HAP-1 (cell line): Measurements from ENCODE around the gene CAMTA1.

Experiments used
- DNase-seq, 2 experiments: peaks; one replicate each; pipeline ENCODE4 v3.0.0-alpha.2; 2016 to 2020; ENCODE audit warnings: low spot score in 2 of 2
- H3K27me3 ChIP-seq: fragments of 250-450 bp; sonication (Bioruptor Pico); 2 replicates; pipeline ENCODE4 v1.5.1; 2020; ENCODE audit warnings: low read depth, mild to moderate bottlenecking, moderate library complexity
- H3K36me3 ChIP-seq: fragments of 250-450 bp; sonication (Bioruptor Pico); replicated peaks from 2 replicates; pipeline ENCODE4 v1.5.1; 2020; ENCODE audit warnings: mild to moderate bottlenecking
- H3K4me1 ChIP-seq: fragments of 250-450 bp; sonication (Bioruptor Pico); 2 replicates; pipeline ENCODE4 v1.5.1; 2020; ENCODE audit warnings: mild to moderate bottlenecking
- H3K4me3 ChIP-seq: fragments of 250-450 bp; sonication (Bioruptor Pico); 2 replicates; pipeline ENCODE4 v1.5.1; 2020; ENCODE audit warnings: mild to moderate bottlenecking, moderate library complexity
- H3K9me3 ChIP-seq: fragments of 250-450 bp; sonication (Bioruptor Pico); 2 replicates; pipeline ENCODE4 v1.5.1; 2020; ENCODE audit warnings: mild to moderate bottlenecking, moderate library complexity
- in situ Hi-C: fragments of 300-500 bp; cut with MboI; formaldehyde crosslinking; loops from 3 replicates; pipeline ENCODE4 v1.14.3; 2020; ENCODE audit warnings: low sequenced_read_pairs, inconsistent platforms, mixed read lengths

CAMTA1 gene

DNA sequence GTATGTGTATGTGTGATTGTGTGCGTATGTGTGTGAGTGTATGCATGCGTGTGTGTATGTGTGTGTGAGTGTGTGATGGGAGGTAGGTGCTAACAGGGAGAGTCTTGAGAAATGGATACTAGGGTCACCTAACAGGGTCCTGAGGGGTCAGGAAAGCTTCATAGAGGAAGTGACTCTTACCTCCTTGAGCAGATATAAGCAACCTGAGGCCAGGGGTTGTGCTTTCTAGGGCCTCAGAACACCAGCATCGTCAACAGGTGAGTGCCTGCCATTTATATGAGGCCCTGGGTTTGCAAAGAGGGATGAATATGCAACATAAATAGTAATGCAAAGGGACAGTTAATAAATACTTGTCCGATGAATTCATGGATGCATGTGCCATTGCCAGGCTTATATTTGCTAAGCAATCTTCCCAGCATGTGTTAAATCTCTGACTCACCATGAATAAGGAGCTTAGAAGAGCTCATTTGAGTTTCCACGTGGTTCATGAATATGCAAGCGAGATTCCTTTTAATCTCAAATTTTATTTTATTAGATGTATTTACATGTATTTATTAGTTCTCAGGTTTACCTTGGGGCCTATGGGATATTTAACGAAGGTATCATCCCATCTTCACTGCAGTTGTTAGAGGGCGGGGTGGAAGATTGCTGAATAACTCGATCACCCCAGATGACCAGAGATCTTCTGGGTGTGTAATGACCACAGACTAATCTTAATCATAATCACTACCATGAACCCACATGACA, 438.3 kb downstream of the CAMTA1 start:
- H3K36me3 ChIP-seq, result no peaks in the 10 kb centered on the region
- no peak overlapping the region for H3K4me3 ChIP-seq
- H3K9me3 ChIP-seq, result no peaks in the 10 kb centered on the region
- no peaks in the 10 kb centered on the region for H3K4me1 ChIP-seq
- no peaks in the 10 kb centered on the region for H3K27me3 ChIP-seq
- in situ Hi-C loops, result loop anchor here (10.0 kb wide), 2 partner anchors 499 to 749 kb away; no protein-coding TSS in a partner anchor
- no peak for DNase-seq

DNA sequence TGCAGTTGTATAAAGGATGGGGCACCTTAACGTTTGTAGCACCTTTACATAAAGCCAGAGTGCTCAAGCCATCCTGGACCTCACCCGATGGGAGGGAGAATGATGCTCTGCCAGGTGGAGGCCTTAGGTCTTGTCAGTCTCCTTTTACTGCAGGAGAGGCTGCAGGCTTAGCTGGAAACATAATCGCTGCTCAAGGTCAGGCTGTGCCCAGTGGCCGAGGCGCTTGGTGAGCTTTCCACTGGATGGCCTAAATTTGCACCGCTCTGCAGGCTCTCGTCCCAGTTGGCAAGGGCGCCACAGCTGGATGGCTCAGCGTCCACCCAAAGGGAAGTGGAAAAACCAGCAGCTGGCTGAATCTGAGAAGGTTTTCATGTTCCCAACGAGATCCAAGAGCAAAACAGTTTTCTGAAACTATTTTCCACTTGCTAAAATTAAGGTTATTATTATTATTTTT, 438.9 kb downstream of the CAMTA1 start:
- H3K4me3 ChIP-seq, result no peak overlapping the region
- no peak for DNase-seq
- no peaks in the 10 kb centered on the region for H3K27me3 ChIP-seq
- H3K9me3 ChIP-seq, result no peaks in the 10 kb centered on the region
- no peaks in the 10 kb centered on the region for H3K4me1 ChIP-seq
- in situ Hi-C loops, result loop anchor here (10.0 kb wide), 2 partner anchors 499 to 749 kb away; no protein-coding TSS in a partner anchor
- no peaks in the 10 kb centered on the region for H3K36me3 ChIP-seq

DNA sequence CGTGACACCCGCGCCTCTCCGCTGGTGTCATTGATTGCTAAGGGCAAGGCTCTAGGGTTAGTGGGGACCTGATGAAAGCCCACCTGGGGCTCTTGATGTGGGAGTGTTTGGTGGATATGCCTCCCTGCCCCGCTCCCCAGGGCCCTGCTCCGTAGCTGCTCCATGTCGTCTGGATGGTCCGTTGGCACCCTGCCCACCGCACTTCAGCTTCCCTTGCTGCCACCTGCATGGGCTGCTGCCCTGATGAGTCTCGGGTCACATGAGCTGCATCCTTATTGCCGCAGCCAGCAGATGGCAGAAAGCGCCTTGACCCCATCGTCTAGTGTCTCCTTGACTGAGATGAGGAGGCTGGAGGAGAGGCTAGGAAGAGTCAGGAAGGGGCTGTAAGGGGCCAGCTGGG, 439.4 kb downstream of the CAMTA1 start:
- in situ Hi-C loops, result loop anchor here (10.0 kb wide), 2 partner anchors 500 to 750 kb away; no protein-coding TSS in a partner anchor
- no peaks in the 10 kb centered on the region for H3K36me3 ChIP-seq
- H3K27me3 ChIP-seq, result no peaks in the 10 kb centered on the region
- no peak overlapping the region for H3K4me3 ChIP-seq
- H3K4me1 ChIP-seq, result no peaks in the 10 kb centered on the region
- no peaks in the 10 kb centered on the region for H3K9me3 ChIP-seq
- no peak for DNase-seq

DNA sequence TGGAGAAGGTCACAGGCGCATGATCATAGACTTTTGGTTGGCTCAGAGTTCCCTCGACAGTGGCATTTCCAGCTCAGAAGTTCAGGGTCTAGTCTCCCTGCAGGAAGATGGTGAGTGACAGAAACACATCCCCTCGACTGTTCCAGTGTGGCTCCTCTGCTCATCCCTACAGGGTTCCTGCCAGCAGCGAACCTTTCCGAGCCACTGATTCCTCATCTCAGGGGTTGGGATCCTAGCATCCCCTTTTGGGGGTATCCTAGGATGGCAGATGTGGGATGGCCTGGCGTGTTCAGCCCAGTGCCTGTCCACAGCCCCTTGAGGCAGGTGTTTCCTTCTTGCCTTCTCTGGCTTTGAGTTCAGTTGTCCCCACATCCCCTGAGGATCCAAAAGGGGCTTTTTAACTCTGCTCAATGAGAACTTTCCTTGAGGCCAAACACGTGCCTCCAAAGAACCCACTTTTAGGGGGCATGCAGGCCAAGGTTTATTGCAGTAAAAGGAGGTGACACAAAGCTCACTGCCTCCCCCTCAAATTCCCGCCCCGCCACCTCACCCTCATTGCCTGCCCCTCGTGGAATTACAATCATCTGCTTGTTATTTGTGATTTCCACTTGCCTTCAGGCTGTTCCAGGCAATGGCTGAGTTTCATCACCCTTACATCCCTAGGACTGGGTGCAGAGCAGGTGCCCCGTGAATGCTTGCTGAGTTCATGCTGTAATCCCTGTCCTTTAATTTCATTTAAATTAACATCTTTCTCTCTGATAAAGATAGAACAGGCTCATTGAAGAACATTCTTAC, 440.7 kb downstream of the CAMTA1 start:
- Histone ChIP-seq H3K4me3 (no peak overlapping the region), H3K27me3 (no peaks in the 10 kb centered on the region), H3K9me3 (no peaks in the 10 kb centered on the region), H3K36me3 (no peaks in the 10 kb centered on the region), H3K4me1 (no peaks in the 10 kb centered on the region)
- DNase-seq, result no peak
- in situ Hi-C loops, result loop anchor here (10.0 kb wide), 2 partner anchors 501 to 751 kb away; no protein-coding TSS in a partner anchor

DNA sequence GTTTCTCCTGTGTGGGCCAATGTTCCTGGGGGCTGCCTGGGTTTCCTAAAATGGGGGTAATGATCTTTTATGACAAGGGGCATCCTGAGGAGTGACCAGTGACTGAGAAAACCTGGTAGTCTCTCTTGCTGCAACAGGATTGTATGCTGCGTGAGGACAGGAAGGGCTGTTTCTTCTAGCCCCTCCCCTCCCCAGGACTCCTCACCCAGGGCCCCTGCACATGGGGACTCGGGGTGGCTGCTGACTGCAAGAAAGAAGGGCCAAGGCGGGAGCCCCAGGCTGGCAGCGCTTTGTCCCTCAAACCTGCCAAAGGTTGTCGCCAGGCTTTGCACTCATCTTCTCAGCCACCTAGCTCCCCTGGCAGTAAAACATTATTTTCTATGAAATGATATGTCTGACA, 442.4 kb downstream of the CAMTA1 start:
- in situ Hi-C loops, result loop anchor here (10.0 kb wide), 2 partner anchors 503 to 753 kb away; no protein-coding TSS in a partner anchor
- H3K27me3 ChIP-seq, result no peaks in the 10 kb centered on the region

DNA sequence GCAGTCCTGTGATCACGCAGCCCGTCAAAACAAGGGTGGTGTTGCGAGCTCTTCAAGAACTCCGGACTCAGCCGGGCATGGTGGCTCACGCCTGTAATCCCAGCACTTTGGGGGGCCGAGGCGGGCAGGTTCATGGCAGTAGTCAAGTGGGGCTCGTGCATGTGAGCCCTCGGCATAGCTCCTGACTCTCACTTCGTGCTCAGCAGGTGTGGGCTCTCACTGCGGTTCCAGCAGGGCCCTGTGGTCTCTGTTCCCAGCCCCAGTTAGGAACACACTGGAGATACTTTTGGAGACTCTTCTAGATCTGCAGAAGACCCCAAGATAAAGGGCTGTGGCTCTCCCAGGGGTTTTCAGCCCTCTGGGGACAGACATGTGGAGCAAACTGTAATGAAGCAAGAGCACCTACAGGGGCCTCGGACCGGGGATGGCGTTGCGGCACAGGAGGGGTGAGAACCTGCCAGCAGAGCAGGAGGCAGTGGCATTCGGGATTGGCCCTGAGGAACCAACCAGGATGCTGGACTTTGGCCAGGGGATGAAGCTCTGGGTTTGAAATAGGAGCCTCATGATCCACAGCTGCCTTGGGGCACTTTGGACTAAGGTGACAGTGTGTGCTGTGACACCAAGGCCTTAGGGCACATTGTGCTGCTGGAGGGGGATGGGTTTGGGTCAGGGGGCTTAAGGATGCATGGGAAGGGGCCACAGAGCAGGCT, 443.2 kb downstream of the CAMTA1 start:
- in situ Hi-C loops, result loop anchor here (10.0 kb wide), 2 partner anchors 504 to 754 kb away; no protein-coding TSS in a partner anchor
- DNase-seq, result no peak
- Histone ChIP-seq H3K9me3 (no peaks in the 10 kb centered on the region), H3K4me1 (no peaks in the 10 kb centered on the region), H3K36me3 (no peaks in the 10 kb centered on the region), H3K4me3 (no peak overlapping the region), H3K27me3 (no peaks in the 10 kb centered on the region)

More for the DNA sequence above, 442.4 kb downstream of the CAMTA1 start:
- no peaks in the 10 kb centered on the region for H3K4me1 ChIP-seq
- H3K4me3 ChIP-seq, result no peak overlapping the region
- no peaks in the 10 kb centered on the region for H3K9me3 ChIP-seq
- no peak for DNase-seq
- H3K36me3 ChIP-seq, result no peaks in the 10 kb centered on the region

DNA sequence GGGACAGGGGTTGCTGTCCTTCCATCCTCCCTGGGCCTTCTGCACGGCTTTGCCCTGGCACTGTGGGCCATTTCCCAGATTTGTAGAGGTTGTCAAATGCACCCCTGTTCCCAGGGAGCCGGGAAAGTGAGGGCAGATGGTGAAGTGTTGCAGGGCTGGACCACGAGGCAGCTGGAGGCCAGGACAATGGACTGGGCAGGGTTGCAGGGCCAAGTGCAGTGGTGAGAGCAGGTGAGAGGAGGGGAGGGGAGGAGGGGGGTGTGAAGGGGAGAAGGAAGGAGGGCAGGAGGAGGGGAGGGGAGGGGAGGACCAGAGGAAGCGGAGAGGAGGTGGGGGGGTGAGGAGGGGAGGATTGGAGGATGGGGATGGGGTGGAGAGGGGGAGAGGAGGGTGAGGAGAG, 443.9 kb downstream of the CAMTA1 start:
- no peaks in the 10 kb centered on the region for H3K27me3 ChIP-seq
- H3K4me1 ChIP-seq, result no peaks in the 10 kb centered on the region
- DNase-seq, result no peak
- no peak overlapping the region for H3K4me3 ChIP-seq
- H3K9me3 ChIP-seq, result no peaks in the 10 kb centered on the region
- in situ Hi-C loops, result loop anchor here (10.0 kb wide), 2 partner anchors 504 to 754 kb away; no protein-coding TSS in a partner anchor
- no peaks in the 10 kb centered on the region for H3K36me3 ChIP-seq

DNA sequence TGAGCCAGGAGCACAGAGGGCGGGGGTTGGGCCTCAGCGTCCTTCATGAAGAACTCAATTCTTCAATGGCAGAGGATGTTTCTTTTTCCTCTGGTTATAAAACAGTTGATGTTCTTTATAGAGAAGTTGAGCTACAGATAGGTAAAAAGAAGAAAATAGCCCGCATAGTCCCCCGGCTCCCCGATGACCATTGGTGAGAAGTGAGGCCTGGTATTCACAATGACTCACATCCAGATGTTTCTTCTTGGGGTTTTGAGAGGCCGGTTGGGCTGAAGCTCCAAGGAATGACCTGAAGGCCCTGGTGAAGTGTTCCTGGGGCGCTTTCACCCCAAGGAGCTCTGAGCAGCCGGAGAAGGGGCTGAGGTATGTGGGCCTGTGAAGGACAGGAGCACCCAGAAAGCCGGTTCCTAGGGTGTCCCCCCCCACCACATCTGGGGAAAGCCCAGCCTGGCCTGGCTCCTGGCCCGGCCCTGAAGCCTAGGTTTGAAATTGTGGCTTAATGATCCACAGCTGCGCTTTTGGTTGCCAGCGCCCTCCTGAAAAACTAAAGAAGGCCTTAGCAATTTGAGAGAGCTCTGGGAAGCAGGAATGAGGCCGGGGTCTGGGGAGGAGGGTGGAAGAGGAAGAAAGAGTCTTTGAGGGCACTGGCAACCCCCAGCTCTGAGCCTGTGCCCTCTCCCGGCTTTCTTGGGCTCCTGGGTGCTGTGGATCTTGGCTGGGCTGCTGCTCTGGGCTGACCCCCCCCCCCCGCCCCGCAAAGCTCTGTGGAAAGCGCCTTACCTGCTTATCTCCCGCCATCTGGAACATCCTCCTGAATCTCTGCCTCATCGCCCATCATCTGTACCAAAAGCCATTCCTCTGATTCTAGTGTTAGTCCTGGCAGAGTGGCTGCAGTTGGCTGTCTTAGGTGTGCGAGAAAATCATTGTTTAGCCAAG, 444.7 kb downstream of the CAMTA1 start:
- in situ Hi-C loops, result loop anchor here (10.0 kb wide), 2 partner anchors 505 to 755 kb away; no protein-coding TSS in a partner anchor

DNA sequence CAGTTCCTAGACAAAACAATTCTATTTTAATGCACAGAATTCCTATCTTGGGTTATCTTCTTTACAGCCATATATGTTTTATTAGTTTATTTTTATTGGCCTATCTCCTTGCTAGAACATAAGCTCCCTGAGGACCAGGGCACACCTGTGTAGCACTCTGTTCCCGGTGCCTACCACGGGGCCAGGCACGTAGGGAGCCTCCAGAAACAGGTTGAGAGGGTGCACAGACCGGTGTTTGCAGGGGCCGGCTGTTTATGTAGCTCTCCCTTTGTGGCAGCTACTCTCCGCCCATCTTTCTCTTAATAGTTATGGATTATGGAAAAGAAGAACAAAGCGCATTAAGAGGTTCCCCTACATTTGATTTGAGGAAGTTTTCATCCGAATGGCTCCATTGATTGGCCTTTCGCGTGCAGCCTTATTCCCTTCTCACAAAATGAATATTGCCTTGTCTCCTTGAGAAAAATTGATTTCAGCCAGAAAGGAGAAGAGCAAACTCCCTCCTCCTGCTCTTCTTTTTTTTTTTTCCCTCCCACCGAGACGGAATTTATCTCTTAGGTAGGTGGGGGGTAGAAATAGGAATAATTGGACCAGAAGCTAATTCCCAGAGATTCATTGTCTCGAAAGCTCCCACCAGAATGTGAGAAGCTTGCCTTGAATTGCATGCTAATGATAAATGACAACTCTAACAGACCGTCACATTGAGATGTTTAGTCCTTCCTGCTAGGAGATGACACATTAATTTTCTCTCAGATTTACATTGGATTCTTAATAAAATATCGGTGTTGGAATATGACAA, 447.4 kb downstream of the CAMTA1 start:
- DNase-seq, result no peak
- Histone ChIP-seq H3K9me3 (no peaks in the 10 kb centered on the region), H3K4me1 (no peaks in the 10 kb centered on the region), H3K36me3 (no peaks in the 10 kb centered on the region), H3K4me3 (no peak overlapping the region), H3K27me3 (no peaks in the 10 kb centered on the region)
- in situ Hi-C loops, result no loop called here

More for the DNA sequence above, 444.7 kb downstream of the CAMTA1 start:
- Histone ChIP-seq H3K9me3 (no peaks in the 10 kb centered on the region), H3K4me1 (no peaks in the 10 kb centered on the region), H3K27me3 (no peaks in the 10 kb centered on the region), H3K4me3 (no peak overlapping the region), H3K36me3 (no peaks in the 10 kb centered on the region)
- DNase-seq, result no peak

DNA sequence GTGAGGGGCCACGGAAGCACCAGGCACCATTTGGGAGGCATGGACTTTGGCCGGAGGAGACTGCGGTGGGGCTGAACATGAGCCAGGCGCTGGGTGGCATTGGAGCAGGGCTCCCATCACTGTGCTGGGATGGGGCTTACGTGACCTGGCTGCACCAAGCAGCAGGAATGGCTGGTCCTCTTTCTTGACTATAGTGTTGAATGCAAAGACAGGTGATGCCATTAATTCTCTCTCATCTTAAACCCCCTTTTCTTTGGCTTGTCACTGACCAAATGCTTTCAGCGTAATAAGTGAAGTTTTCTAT, 447.9 kb downstream of the CAMTA1 start:
- H3K4me3 ChIP-seq, result no peak overlapping the region
- in situ Hi-C loops, result no loop called here

DNA sequence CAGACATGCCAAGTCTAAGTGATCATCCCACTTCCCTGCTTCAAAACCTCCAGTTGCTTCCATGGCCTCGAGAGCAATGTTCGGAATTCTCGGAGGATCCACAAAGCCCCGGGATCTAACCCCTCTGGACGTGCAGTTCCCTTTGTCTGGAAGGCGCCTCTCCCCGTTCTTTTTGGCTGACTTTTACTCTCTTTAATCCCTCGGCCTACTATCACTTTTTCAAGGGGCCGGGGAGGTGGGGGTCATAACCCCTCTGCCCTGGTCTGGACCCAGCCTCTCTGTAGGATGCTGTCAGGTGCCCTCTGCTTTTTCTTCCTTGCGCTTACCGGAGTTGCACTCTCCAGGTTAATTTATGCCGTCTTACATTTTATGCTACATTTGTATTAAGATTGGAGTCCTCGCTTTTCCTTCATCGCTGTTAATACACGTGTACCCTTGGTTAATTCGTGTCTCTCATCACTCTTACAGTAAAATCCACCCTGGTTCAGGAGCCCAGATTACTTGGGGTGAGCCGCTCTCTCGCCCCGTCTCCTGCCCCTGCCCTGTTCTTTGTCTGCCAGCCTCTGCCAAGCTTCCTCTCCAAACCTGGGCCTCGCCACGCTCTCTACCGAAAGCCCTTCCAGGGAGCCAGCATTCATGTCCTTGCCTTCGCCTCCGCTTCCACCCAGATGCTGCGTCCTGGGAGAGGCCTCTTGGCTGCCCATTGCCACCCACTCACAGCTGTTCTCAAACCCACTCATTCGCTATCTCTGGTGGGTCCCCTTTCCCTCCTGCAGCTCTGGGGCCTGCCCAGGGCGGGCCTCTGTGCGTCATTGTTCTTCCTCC, 448.6 kb downstream of the CAMTA1 start:
- in situ Hi-C loops, result no loop called here
- DNase-seq, result no peak
- H3K27me3 ChIP-seq, result no peaks in the 10 kb centered on the region
- no peaks in the 10 kb centered on the region for H3K4me1 ChIP-seq
- no peaks in the 10 kb centered on the region for H3K9me3 ChIP-seq
- no peaks in the 10 kb centered on the region for H3K36me3 ChIP-seq
- no peak overlapping the region for H3K4me3 ChIP-seq

More for the DNA sequence above, 447.9 kb downstream of the CAMTA1 start:
- no peaks in the 10 kb centered on the region for H3K27me3 ChIP-seq
- no peaks in the 10 kb centered on the region for H3K4me1 ChIP-seq
- no peaks in the 10 kb centered on the region for H3K36me3 ChIP-seq
- no peak for DNase-seq
- no peaks in the 10 kb centered on the region for H3K9me3 ChIP-seq

DNA sequence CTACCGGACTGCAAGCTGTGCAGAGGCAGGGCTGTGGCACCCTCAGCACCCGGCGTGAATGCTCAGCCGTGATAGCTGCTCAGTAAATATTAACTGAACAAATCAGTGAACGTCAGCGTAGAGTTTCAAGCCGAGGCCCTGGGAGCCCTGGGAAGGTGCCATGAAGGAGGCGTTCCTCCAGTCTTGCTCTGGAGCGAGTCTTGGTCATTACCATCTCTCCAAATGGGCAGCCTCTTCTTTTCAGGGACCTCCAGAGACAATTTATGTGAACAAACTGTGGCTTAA, 449.2 kb downstream of the CAMTA1 start:
- DNase-seq, result no peak
- H3K4me3 ChIP-seq, result no peak overlapping the region
- H3K4me1 ChIP-seq, result no peaks in the 10 kb centered on the region
- no peaks in the 10 kb centered on the region for H3K9me3 ChIP-seq
- in situ Hi-C loops, result no loop called here
- H3K36me3 ChIP-seq, result no peaks in the 10 kb centered on the region
- H3K27me3 ChIP-seq, result no peaks in the 10 kb centered on the region
